ENCODE results near the gene PSMB5. TPM values are rescaled to one million over a fixed set of nuclear protein-coding genes. Genes with fewer than 3 reads are reported as not detected.

The PSMB5 gene
- total and polyA plus RNA-seq, 2 of the 13 experiments (the other 11 are each of a cell fraction or from before 2014, with no cell fraction given) = 705 to 871 TPM

DNA sequence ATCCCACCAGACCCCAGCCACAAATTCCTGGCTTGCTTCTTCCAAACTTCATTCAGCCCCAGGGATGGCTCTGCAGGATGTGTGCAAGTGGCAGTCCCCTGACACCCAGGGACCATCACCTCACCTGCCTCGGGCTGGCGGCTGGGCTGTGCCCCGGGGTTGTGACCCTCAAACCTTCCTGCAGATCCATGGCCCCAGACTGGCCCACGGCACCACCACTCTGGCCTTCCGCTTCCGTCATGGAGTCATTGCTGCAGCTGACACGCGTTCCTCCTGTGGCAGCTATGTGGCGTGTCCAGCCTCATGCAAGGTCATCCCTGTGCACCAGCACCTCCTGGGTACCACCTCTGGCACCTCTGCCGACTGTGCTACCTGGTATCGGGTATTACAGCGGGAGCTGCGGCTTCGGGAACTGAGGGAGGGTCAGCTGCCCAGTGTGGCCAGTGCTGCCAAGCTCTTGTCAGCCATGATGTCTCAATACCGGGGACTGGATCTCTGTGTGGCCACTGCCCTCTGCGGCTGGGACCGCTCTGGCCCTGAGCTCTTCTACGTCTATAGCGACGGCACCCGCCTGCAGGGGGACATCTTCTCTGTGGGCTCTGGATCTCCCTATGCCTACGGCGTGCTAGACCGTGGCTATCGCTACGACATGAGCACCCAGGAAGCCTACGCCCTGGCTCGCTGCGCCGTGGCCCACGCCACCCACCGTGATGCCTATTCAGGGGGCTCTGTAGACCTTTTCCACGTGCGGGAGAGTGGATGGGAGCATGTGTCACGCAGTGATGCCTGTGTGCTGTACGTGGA, 7.7 kb upstream of the PSMB5 start, which contains the start of gene PSMB11 (continued):
- TF ChIP-seq ZNF724P (CRISPR knock-in tag; IDR thresholded peaks at IDR 0.05; ENCODE audit: borderline replicate concordance) (no peak), KDM5B (CRISPR knock-in tag; IDR thresholded peaks at IDR 0.05; ENCODE audit: borderline replicate concordance) (peak; percentile 14; the same call in 1 of the 2 replicates), SETDB1 (CRISPR knock-in tag; IDR thresholded peaks at IDR 0.05; ENCODE audit: borderline replicate concordance) (no peak), SRY (CRISPR knock-in tag; IDR thresholded peaks at IDR 0.05) (0 out of 2 replicates have a peak, but pooled peaks have one; percentile 29), ZNF143 (CRISPR knock-in tag; IDR thresholded peaks at IDR 0.05) (no peak), TSC22D2 (CRISPR knock-in tag; IDR thresholded peaks at IDR 0.05; ENCODE audit: borderline replicate concordance) (no peak), ETV5 (CRISPR knock-in tag; IDR thresholded peaks at IDR 0.05; ENCODE audit: borderline replicate concordance) (0 out of 2 replicates have a peak, but pooled peaks have one; percentile 9), MYC (CRISPR knock-in tag; IDR thresholded peaks at IDR 0.05; ENCODE audit: borderline replicate concordance) (0 out of 2 replicates have a peak, but pooled peaks have one; percentile 35), PAX8 (CRISPR knock-in tag; IDR thresholded peaks at IDR 0.05; ENCODE audit: borderline replicate concordance) (0 out of 2 replicates have a peak, but pooled peaks have one; percentile 7)
- TF ChIP-seq, protein P1, sequence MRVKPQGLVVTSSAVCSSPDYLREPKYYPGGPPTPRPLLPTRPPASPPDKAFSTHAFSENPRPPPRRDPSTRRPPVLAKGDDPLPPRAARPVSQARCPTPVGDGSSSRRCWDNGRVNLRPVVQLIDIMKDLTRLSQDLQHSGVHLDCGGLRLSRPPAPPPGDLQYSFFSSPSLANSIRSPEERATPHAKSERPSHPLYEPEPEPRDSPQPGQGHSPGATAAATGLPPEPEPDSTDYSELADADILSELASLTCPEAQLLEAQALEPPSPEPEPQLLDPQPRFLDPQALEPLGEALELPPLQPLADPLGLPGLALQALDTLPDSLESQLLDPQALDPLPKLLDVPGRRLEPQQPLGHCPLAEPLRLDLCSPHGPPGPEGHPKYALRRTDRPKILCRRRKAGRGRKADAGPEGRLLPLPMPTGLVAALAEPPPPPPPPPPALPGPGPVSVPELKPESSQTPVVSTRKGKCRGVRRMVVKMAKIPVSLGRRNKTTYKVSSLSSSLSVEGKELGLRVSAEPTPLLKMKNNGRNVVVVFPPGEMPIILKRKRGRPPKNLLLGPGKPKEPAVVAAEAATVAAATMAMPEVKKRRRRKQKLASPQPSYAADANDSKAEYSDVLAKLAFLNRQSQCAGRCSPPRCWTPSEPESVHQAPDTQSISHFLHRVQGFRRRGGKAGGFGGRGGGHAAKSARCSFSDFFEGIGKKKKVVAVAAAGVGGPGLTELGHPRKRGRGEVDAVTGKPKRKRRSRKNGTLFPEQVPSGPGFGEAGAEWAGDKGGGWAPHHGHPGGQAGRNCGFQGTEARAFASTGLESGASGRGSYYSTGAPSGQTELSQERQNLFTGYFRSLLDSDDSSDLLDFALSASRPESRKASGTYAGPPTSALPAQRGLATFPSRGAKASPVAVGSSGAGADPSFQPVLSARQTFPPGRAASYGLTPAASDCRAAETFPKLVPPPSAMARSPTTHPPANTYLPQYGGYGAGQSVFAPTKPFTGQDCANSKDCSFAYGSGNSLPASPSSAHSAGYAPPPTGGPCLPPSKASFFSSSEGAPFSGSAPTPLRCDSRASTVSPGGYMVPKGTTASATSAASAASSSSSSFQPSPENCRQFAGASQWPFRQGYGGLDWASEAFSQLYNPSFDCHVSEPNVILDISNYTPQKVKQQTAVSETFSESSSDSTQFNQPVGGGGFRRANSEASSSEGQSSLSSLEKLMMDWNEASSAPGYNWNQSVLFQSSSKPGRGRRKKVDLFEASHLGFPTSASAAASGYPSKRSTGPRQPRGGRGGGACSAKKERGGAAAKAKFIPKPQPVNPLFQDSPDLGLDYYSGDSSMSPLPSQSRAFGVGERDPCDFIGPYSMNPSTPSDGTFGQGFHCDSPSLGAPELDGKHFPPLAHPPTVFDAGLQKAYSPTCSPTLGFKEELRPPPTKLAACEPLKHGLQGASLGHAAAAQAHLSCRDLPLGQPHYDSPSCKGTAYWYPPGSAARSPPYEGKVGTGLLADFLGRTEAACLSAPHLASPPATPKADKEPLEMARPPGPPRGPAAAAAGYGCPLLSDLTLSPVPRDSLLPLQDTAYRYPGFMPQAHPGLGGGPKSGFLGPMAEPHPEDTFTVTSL (CRISPR knock-in tag; IDR thresholded peaks at IDR 0.05; ENCODE audit: borderline replicate concordance) = no peak
- TF ChIP-seq, protein P2, sequence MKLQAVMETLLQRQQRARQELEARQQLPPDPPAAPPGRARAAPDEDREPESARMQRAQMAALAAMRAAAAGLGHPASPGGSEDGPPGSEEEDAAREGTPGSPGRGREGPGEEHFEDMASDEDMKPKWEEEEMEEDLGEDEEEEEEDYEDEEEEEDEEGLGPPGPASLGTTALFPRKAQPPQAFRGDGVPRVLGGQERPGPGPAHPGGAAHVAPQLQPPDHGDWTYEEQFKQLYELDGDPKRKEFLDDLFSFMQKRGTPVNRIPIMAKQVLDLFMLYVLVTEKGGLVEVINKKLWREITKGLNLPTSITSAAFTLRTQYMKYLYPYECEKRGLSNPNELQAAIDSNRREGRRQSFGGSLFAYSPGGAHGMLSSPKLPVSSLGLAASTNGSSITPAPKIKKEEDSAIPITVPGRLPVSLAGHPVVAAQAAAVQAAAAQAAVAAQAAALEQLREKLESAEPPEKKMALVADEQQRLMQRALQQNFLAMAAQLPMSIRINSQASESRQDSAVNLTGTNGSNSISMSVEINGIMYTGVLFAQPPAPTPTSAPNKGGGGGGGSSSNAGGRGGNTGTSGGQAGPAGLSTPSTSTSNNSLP (IDR thresholded peaks at IDR 0.05; ENCODE audit: low read depth, low read length) = no peak
- TF ChIP-seq, protein P3, sequence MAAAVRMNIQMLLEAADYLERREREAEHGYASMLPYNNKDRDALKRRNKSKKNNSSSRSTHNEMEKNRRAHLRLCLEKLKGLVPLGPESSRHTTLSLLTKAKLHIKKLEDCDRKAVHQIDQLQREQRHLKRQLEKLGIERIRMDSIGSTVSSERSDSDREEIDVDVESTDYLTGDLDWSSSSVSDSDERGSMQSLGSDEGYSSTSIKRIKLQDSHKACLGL (CRISPR knock-in tag; IDR thresholded peaks at IDR 0.05) = 0 out of 2 replicates have a peak, but pooled peaks have one; percentile 32
- TF ChIP-seq, protein P4, sequence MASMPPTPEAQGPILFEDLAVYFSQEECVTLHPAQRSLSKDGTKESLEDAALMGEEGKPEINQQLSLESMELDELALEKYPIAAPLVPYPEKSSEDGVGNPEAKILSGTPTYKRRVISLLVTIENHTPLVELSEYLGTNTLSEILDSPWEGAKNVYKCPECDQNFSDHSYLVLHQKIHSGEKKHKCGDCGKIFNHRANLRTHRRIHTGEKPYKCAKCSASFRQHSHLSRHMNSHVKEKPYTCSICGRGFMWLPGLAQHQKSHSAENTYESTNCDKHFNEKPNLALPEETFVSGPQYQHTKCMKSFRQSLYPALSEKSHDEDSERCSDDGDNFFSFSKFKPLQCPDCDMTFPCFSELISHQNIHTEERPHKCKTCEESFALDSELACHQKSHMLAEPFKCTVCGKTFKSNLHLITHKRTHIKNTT (CRISPR knock-in tag; IDR thresholded peaks at IDR 0.05) = no peak
